ENCODE results near the gene AUTS2.

The AUTS2 gene

DNA sequence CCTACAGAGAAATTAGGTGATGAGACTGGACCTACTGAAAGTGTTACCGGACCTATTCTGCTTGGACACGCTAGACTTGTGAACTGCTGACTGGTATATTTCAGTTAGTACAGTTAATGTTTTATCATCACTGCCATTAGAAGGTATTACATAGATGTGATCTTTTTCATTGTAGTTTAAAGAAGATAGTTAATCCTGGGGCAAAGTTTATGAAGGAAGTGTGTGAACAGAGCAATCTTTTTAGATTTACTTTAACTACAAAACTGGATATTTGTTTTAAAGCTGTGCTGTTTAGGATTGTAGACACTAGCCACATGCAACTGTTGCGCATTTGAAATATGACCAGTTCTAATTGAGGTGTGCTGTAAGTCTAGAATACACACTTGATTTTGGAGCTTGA lies 446.7 kb downstream of the AUTS2 start:
- DNase-seq: no peak

- no peak for DNase-seq
Observed at GRCh38 chr7:70047384-70047783, 449.1 kb downstream of the AUTS2 start.

DNA sequence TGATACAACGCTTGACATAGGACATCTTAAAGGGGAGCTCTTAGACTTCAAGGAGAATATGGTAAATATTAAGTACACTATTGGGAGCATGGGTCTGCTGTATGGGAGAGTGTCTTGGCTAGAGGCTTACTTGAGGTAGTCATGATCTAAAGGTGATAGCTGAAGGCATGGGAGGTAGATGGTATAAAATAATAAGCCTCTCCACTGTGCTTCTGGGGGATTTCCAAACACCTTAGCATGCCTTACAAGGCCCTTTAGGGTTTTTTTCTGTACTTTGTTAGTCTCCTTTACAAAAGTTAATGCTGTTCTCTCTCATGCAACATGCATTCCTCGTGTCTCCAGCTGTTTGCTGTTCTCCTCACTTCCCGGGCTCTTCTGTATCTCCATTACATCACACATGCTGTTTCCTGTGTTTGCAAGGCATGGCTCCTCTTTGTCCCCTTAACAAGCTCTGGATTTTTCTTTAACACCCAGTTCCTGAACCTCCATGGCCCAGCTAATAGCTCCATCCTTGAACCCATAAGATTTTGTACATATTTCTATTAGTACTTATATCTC lies 449.7 kb downstream of the AUTS2 start:
- no peak for DNase-seq

GRCh38 chr7:70051726-70052125 lies 453.5 kb downstream of the AUTS2 start:
- DNase-seq: no peak

- peak; percentile 90 for DNase-seq
Observed at GRCh38 chr7:70052691-70053090, 454.4 kb downstream of the AUTS2 start.

DNA sequence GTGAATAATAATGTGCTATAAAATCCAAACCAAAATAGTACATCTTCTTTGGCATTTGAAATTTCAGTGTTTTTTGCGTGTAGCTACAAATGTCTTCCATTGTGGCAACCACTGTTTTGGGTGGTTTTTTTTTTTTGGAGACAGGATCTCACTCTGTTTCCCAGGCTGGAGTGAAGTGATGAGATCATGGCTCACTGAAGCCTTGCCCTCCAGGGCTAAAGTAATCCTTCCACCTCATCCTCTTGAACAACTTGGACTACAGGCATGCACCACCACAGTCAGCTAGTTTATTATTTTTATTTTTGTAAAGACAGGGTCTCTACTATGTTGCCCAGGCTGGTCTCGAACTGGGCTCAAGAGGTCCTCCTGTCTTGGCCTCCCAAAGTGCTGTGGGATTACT lies 455.1 kb downstream of the AUTS2 start:
- DNase-seq: peak; percentile 30

GRCh38 chr7:70053989-70054388 lies 455.7 kb downstream of the AUTS2 start:
- no peak for DNase-seq

- no peak for DNase-seq
Observed at GRCh38 chr7:70056363-70056762, 458.1 kb downstream of the AUTS2 start.

- no peak for DNase-seq
Observed at GRCh38 chr7:70060298-70061068, 462.2 kb downstream of the AUTS2 start.

DNA sequence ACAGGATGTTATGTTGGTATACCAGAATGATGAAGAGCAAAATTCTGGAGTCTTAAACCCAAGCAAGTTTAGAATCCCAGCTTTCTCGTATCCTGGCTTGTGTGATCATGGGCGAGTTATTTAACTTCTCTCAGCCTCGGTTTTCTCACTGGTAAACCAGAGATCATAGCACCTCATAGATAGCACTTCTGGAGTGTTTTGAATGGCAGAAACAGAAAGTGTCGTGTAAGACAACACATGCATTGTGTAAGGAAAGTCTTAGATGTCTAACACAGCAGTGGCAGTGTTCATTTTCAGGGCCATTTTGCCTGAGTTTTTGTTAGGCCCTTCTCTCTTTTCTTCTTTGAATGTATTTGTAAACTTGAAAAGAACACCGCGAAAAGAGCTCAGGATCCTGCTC lies 465.1 kb downstream of the AUTS2 start:
- no peak for DNase-seq

- DNase-seq: no peak
Observed at GRCh38 chr7:70063927-70064326, 465.7 kb downstream of the AUTS2 start.

GRCh38 chr7:70066844-70067243 lies 468.6 kb downstream of the AUTS2 start:
- DNase-seq: no peak

DNA sequence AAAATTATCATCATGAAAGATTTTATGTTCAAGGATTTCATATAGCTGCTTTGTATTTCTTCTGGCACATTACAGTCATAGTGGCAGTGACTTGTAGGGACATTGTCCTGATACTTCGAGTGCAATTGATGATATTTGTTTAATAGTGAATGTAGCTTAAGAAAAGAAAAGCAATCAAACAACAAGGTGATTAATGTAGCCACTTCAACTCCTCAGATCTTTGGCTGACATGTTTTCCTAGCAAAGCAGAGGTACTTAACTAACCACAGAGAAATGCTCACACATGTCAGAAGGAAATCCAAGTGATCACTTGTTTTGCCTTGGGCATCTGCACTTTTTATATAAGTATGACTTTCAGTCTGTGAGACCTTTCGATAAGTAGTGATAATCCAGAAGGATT lies 470.3 kb downstream of the AUTS2 start:
- no peak for DNase-seq

GRCh38 chr7:70069977-70070376 lies 471.7 kb downstream of the AUTS2 start:
- no peak for DNase-seq

DNA sequence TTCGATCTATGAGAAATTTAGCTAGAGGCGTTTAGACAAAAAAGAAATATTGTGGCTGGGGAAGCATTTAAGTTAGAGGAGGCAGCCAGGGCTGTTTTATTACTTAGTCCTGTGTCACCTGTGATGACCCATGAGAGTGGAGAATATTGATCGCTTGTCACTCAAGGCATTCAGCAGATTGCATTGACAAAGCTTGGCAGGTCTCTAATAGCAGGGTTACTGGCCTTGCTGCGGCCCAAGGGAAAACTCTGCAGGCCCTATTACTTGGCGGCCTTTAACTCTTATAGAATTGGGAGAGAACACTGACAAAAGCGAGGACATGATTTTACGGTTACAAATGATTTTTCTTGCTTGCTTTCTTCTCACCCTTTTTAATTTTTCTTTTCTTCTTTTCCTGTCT lies 473.5 kb downstream of the AUTS2 start:
- DNase-seq: no peak

DNA sequence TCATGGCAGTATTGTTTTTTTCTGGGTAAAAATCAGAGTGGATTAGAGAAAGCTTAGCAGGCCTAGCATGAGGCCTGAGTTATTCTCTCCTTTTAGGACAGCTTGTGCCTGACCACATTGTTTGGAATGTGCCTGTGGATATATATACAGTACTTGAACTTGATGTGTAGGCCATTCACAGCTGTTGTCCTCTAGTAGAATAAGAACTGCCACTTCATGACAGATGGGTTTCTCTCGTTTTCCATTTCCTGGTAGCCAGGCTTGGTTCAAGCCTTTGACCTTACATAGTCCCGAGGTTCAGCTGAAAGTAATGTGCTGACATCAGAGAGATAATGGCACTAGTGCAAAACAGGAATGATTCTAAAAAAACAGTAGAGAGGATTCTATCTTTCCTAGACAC lies 473.9 kb downstream of the AUTS2 start:
- DNase-seq: peak; percentile 61

DNA sequence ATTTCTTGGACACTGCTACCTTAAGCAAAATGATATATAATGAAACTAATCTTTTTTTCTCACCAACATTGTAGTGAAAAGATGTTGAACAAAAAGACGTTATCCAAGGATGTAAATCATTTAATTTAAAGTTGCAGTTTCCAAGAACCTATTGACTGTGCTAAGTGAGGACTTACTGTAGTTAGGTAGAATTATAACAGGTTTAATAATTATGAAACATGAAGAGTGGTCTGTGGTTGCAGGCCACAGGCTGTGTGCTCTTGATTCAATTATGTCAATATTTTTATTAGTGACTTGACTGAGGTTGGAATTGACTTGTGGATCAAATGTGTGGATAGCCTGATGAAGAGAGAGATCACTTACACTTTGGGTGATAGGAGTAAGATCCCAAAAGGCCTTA lies 478.1 kb downstream of the AUTS2 start:
- DNase-seq: no peak

DNA sequence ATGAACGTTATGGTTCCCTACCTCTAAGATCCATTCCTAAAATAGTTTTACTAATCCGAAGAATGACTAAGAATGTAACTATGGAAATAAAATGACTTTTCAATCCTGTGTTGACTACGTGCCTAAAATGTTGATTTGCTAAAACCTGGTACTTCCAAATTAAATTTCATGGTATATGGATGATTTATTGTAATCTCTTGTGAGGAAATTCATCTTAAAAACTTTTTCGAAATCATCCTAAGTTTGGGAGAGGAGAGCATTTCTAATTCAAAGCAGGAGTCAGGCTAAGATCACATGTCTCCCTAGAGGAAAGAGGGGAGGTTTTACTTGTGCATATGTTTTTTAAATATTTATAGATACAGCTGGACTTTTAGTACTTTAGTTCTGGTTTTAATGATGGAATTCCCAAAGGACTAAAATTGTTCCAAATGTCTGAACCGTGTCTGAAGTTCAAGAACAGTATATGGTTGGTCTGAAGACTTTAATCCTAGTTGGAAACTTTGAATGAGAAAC lies 483.9 kb downstream of the AUTS2 start:
- DNase-seq: peak; percentile 87

- DNase-seq: no peak
Observed at GRCh38 chr7:70091362-70091761, 493.1 kb downstream of the AUTS2 start.

- peak; percentile 94 for DNase-seq
Observed at GRCh38 chr7:70092314-70093204, 494.3 kb downstream of the AUTS2 start.

GRCh38 chr7:70093205-70093904 lies 495.1 kb downstream of the AUTS2 start:
- DNase-seq: peak; percentile 62

DNA sequence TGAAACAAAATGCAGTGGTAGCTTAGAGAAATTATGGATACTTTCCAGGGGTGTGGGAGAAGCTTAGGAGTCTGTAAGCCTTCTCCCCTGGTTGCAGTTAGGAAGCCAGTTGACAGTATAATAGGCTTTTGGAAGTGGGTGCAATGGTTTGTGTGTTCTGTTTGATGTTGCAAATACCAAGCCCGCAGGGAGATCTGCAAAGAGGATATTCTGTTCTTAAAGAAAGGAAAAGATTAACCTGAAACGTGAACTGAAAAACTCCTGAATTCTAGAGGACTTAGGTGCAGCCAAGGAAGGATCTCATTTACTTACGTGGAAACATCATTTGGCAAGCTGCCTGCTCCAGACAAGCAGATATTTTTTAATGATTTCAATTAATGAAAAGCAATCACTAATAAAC lies 496.6 kb downstream of the AUTS2 start:
- no peak for DNase-seq

- DNase-seq: no peak
Observed at GRCh38 chr7:70097645-70098044, 499.4 kb downstream of the AUTS2 start.

Measured in fibroblast of skin of right biceps (primary cell).